NCI-H128 (cell line): Measurements from ENCODE around the gene L3MBTL3.

Experiments
- DNase-seq: peaks from one replicate; lab custom pipeline; 2025; ENCODE audit not compliant: unreplicated experiment; lab: John Stamatoyannopoulos, UW

L3MBTL3 gene

GRCh38 chr6:130176378-130176777 is 158.0 kb downstream of the L3MBTL3 start:
- no peak for DNase-seq

GRCh38 chr6:130178692-130179091 is 160.3 kb downstream of the L3MBTL3 start:
- no peak for DNase-seq

- DNase-seq = no peak
Observed at GRCh38 chr6:130182466-130182865, 164.1 kb downstream of the L3MBTL3 start.

- no peak for DNase-seq
Observed at GRCh38 chr6:130183271-130184222, 165.2 kb downstream of the L3MBTL3 start.

- no peak for DNase-seq
Observed at GRCh38 chr6:130185658-130186057, 167.3 kb downstream of the L3MBTL3 start.

GRCh38 chr6:130187335-130188206 is 169.2 kb downstream of the L3MBTL3 start:
- no peak for DNase-seq

- DNase-seq = no peak
Observed at GRCh38 chr6:130188207-130188899, 170.0 kb downstream of the L3MBTL3 start.

GRCh38 chr6:130189531-130190397 is 171.4 kb downstream of the L3MBTL3 start:
- DNase-seq = no peak
